Stimulated activated naive CD8-positive, alpha-beta T cell treated with anti-CD3 and anti-CD28 coated beads, Interleukin-15, Interleukin-2, amounts not matched to agents 100 ng/mL and 50 ng/mL, for 24 hours (primary cell): ENCODE measurements around the gene FADS1.
A peak's percentile ranks its signal among the peaks of the same experiment; 100 is the strongest.

Experiments used
- H3K27ac Mint-ChIP-seq: one replicate; pipeline ENCODE4 v1.8.0; 2021; ENCODE audit warnings: mild to moderate bottlenecking, mixed read lengths
- H3K27me3 Mint-ChIP-seq: one replicate; pipeline ENCODE4 v1.8.0; 2021; ENCODE audit warnings: mixed read lengths
- H3K36me3 Mint-ChIP-seq: one replicate; pipeline ENCODE4 v1.8.0; 2021; ENCODE audit warnings: low read depth, mixed read lengths
- H3K4me1 Mint-ChIP-seq: one replicate; pipeline ENCODE4 v1.8.0; 2021; ENCODE audit warnings: low read depth, mixed read lengths
- H3K4me3 Mint-ChIP-seq: one replicate; pipeline ENCODE4 v1.8.0; 2021; ENCODE audit warnings: mild to moderate bottlenecking, mixed read lengths
- H3K9me3 Mint-ChIP-seq: one replicate; pipeline ENCODE4 v1.8.0; 2021; ENCODE audit warnings: mixed read lengths

FADS1 gene

DNA sequence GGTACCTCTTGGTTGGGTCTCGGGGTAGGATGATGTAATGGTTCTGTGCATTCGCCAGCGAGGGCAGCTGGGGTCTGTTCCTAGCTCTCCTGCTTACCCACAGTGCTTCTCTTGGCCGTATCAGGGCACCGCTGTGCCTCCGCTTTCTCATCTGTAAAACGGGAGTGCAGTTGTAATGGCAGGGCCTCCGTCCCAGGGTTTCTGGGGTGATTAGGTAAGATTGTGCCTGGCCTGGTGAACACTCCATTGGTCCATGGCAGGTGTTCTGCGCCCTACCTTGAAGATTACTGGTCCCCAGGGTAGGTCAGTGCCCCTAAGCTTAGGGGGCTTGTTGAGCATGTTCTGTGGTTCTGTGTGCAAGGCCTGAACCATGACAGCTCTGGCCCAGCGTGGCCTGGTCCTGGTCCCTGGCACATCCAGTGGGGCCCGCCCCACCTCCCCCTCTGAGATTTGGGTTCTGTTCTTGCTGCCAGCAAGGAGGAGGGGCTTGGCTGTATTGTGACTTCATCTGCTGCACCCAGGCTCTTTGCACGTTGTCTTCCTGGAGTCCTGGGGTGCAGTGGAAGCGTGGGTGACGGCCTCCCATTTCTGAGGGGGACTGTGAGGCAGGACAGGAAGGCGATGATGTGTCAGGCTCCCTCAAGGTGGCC, 59.5 kb downstream of the FADS1 start:
- H3K4me3 Mint-ChIP-seq: no peak overlapping the region
- peaks cover 10% of the 10 kb centered on the region for H3K27me3 Mint-ChIP-seq
- peaks cover 16% of the 10 kb centered on the region for H3K4me1 Mint-ChIP-seq
- no peak overlapping the region for H3K27ac Mint-ChIP-seq
- H3K9me3 Mint-ChIP-seq: no peaks in the 10 kb centered on the region
- no peaks in the 10 kb centered on the region for H3K36me3 Mint-ChIP-seq

DNA sequence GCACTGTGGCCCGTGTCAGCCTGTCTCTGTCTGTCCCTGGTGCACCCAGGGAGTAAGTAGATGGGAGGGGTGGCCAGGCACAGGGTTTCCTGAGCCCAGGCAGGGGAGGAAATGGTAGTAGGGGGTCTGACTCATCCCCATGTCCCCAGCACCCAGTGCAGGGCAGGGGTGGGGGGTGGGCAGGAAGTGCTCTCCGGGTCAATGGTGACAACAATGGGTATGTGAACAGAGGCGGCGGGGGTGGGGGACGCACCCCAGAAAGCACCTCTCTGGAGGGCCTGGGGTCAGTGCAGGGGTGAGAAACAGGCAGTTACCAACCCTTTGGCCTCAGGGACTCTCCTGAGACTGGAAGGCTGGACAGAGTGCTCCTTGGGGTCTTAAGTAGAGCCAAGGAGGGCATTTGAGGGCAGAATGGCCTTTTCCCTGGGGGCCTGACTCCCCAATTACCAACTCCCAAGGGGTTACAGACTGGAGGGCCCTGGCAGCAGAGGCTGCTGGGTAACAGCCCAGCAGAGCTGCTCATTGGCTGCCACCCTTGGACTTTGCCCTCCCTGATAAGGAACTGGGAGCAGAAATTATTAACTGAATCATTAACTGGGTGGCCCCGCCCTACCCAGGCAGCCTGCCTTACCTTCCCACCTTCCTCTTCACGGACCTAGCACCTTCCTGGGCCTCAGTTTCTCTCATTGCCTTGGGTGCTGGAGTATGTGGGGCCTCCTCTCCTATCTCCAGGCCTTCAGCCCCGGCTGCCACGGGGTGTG, 60.2 kb downstream of the FADS1 start:
- Mint-ChIP-seq H3K27me3 (peaks cover 16% of the 10 kb centered on the region), H3K4me3 (no peak overlapping the region), H3K27ac (no peak overlapping the region), H3K36me3 (no peaks in the 10 kb centered on the region), H3K9me3 (no peaks in the 10 kb centered on the region), H3K4me1 (peaks cover 20% of the 10 kb centered on the region)

DNA sequence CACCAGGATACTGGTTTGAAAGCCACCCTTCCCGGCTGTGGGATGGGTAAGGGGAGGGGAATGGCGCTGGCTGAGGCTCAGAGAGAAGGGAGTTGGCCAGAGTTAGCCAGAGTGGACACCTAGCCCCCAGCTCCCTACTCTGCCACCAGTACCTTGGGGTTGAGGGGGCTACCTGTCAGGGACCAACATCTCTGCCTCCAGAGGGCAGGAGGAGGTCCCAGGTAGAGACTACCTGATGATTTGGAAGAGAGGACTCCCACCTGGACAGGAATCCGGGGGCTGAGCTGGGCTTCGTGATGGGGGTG, 60.7 kb downstream of the FADS1 start:
- H3K36me3 Mint-ChIP-seq: no peaks in the 10 kb centered on the region
- no peak overlapping the region for H3K4me3 Mint-ChIP-seq
- no peaks in the 10 kb centered on the region for H3K9me3 Mint-ChIP-seq
- peaks cover 20% of the 10 kb centered on the region for H3K4me1 Mint-ChIP-seq
- H3K27me3 Mint-ChIP-seq: peaks cover 19% of the 10 kb centered on the region
- no peak overlapping the region for H3K27ac Mint-ChIP-seq

DNA sequence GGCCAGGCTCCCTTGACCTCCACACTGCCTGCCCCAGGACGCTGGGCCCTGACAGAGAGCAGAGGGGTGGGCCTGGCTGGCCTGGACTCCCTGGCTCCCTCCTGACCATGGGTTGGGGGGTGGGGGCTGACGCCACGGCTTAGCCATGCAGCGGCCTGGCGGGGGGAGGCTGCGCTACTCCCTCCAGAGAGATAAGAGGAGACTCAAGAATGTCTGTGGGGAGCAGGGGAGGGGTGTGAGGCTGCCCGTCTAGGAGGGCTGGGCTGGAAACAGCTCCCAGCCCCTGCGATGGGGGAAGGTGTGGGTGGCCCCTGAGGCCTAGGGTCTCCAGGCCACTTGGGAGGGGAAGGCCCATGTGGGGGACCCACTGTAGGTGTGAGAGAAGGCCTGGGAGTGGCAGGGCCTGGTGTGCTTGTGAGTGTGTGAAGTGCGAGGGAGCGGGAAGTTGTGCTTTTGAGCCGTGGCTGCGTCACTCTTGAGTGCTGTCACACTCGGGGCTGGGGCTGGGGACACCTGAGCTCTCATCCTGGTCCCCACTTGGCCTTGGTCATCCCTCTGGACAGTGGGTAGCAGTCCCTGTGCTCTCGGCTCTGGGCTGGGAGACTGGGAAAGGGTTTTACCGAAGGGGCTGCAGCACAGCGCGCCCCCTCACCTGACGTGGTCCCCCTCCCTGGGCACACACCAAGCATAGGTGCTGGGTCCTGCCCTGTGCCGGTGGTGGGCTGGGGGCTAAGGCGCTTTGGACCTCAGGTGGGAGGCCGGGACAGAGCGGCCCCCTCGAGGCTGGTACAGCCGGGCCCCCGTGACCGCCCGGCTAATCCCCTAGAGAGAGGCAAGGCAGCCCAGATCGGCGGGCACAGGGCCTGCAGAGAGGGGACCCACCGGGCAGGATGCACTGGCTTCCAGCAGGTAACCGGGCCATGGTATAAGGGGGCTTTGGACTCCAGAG, 62.0 kb downstream of the FADS1 start:
- H3K9me3 Mint-ChIP-seq: no peaks in the 10 kb centered on the region
- no peak overlapping the region for H3K27ac Mint-ChIP-seq
- peaks cover 20% of the 10 kb centered on the region for H3K4me1 Mint-ChIP-seq
- H3K27me3 Mint-ChIP-seq: peaks cover 25% of the 10 kb centered on the region
- H3K36me3 Mint-ChIP-seq: no peaks in the 10 kb centered on the region
- no peak overlapping the region for H3K4me3 Mint-ChIP-seq

DNA sequence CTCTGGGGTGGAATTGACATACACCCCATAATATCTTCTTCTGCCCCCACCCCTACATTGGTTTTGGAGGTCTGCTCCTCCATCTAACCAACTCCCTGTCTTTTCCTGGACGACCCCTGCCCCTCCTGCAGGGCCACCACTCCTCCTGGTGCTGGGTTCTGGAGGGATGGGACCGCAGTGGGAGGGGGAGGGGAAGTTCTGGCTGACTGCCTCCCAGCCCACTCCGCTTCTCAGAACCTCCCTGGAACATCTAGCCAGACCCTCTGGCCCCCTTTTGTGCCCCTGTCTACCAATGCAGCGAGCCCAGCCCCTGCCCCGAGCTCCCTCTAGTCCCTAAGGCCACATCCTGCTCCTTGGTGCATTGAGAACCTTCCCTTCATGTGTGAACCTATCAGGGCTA, 63.1 kb downstream of the FADS1 start:
- Mint-ChIP-seq H3K27ac (no peak overlapping the region), H3K9me3 (no peaks in the 10 kb centered on the region), H3K4me1 (peaks cover 20% of the 10 kb centered on the region), H3K36me3 (no peaks in the 10 kb centered on the region), H3K4me3 (no peak overlapping the region), H3K27me3 (peaks cover 30% of the 10 kb centered on the region)

DNA sequence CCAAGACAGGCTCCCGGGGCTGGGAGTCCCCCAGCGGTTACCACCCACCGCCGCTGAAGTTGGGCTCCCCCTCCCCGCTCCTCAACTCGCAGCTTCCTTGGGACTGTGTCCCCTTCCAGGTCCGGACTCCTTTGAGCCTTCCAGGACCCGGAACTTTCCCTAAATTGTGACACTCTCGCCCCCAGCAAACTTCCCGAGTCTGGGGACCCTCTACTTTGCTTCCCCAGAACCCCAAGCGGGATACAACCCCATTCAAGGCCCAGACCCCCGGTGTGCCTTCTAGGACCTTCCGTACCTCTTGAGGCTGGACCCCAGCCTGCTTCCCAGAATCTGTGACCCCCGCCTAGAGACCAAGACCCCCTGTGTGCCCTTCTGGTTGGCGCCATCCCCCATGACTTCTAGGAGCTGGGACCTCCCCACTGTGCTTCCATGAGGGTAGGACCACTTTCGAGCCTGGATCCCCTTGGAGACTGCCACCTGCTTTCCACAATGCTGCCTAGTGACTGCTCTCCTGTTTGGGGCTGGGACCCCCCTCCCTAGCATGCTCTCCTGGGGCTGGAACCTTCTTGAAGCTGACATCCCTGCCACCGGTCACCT, 63.8 kb downstream of the FADS1 start:
- no peak overlapping the region for H3K27ac Mint-ChIP-seq

DNA sequence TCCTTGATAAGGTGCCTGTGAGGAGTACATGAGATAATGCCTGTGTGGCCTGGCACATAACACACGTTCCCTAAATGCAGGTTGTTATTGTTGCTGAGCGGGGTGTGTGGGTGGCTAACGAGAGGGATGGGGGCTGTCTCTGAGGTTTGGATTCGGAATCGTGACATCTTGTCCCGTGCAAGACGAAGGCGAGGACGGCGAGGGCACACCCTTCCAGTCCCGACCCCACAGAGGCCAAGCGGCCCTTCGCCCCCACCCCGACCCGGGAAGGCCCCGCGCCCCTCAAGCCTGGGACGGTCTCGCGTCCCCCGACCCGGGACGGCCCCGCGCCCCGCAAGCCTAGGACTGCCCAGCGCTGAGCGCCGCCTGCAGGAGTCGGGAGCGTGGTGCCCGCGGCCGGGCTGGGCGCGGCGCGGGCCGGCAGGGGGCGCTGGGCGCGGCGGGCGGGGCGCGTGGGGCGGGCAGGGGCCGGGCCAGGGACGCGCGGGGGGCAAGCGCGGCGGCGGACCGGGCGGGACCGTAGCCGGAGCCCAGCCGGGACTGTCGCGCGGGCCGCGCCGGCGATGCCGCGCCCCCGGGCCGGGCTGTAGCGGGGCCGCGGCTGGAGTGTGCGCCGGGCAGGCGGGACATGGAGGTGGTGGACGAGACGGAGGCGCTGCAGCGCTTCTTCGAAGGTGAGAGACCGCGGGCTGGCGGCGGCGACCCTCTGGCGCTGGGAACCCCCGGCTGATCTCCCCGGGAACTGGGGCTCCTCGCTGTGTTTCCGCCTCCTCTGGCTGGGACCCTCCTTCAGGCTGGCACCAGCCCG, 64.5 kb downstream of the FADS1 start, which contains the start of gene MYRF:
Gene MYRF (plus strand): TSS at position 520 of the 808 bp plus-strand sequence. CDS start 109 bp downstream, at position 629.
- Mint-ChIP-seq H3K9me3 (no peaks in the 10 kb centered on the region), H3K27me3 (peaks cover 30% of the 10 kb centered on the region), H3K4me1 (peaks cover 20% of the 10 kb centered on the region), H3K27ac (no peak within 1 kb of the TSS), H3K36me3 (no peaks in the 10 kb centered on the region), H3K4me3 (peak within 1 kb of the TSS; percentile 51)

More for the DNA sequence above, 63.8 kb downstream of the FADS1 start:
- Mint-ChIP-seq H3K36me3 (no peaks in the 10 kb centered on the region), H3K4me3 (peak overlapping the region; percentile 43), H3K9me3 (no peaks in the 10 kb centered on the region), H3K27me3 (peaks cover 30% of the 10 kb centered on the region), H3K4me1 (peaks cover 20% of the 10 kb centered on the region)

DNA sequence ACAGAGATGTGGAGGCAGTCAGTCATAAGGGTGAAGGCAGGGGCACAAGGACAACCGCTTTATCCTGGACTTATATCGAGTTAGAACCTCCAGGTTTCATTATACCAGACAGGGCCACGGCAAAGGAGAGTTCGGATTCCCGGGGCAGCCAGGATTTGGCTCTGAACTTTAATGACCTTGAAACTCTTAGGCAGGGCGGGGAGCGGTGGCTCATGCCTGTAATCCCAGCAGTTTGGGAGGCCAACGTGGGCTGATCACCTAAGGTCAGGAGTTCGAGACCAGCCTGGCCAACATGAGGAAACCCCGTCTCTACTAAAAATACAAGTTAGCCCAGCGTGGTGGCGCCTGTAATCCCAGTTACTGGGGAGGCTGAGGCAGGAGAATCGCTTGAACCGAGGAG, 65.4 kb downstream of the FADS1 start:
- H3K27ac Mint-ChIP-seq: no peak overlapping the region
- H3K9me3 Mint-ChIP-seq: no peaks in the 10 kb centered on the region

DNA sequence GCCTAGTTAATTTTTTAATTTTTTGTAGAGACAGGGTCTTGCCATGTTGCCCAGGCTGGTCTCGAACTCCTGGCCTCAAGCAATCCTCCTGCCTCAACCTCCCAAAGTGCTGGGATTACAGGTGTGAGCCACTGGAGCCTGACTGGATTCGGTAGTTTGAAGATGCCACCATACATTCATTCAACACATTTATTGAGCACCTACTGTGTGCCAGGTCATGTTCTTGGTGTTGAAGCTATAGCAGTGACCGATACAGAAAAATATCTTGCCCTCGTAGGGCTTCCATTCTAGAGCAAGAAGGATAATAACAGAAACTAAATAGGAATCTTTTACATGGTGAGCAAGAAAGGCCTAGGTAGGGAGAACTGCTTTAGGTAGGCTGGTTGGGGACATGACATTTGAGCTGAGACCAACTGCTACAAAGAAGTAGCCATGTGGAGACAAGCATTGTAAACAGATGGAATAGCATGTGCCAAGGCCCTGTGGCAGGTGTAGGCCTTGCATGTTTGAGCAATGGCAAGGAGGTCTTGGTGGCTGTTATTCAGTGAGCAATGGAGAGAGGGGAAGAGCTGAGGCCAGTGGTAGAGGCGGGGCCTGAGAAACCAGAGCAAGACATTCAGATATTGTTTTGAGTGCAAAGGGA, 66.1 kb downstream of the FADS1 start:
- Mint-ChIP-seq H3K9me3 (no peaks in the 10 kb centered on the region), H3K4me3 (no peak overlapping the region), H3K4me1 (peaks cover 10% of the 10 kb centered on the region), H3K36me3 (no peaks in the 10 kb centered on the region), H3K27me3 (peaks cover 30% of the 10 kb centered on the region), H3K27ac (no peak overlapping the region)

More for the DNA sequence above, 65.4 kb downstream of the FADS1 start:
- no peaks in the 10 kb centered on the region for H3K36me3 Mint-ChIP-seq
- peaks cover 17% of the 10 kb centered on the region for H3K4me1 Mint-ChIP-seq
- H3K4me3 Mint-ChIP-seq: no peak overlapping the region
- peaks cover 30% of the 10 kb centered on the region for H3K27me3 Mint-ChIP-seq
